ENCODE measurements around the gene LSM10. TPM values are rescaled to one million over a fixed set of nuclear protein-coding genes. Genes with fewer than 3 reads are reported as not detected.

LSM10 gene
- total and polyA plus RNA-seq, 9 of the 15 experiments (the other 6 are each of a cell fraction or from before 2014, with no cell fraction given): 13.2 to 146 (median 68.9) TPM

GRCh38 chr1:36406440-36406839, 8.7 kb upstream of the LSM10 start (continued):
- TF ChIP-seq GMEB1 (CRISPR knock-in tag; IDR thresholded peaks at IDR 0.05) (no peak), ZNF395 (CRISPR knock-in tag; IDR thresholded peaks at IDR 0.05) (no peak), ETV1 (tag; conservative IDR thresholded peaks at IDR 0.05; ENCODE audit: low read depth) (no peak; the same call in 1 of the 2 replicates), THRA (IDR thresholded peaks at IDR 0.05) (no peak), ILF3 (IDR thresholded peaks at IDR 0.05; ENCODE audit: borderline replicate concordance) (no peak), ZNF511 (CRISPR knock-in tag; IDR thresholded peaks at IDR 0.05) (no peak), TCFL5 (CRISPR knock-in tag; conservative IDR thresholded peaks at IDR 0.05) (no peak), XRCC4 (IDR thresholded peaks at IDR 0.05; ENCODE audit: extremely low read depth, insufficient read depth, insufficient read length) (no peak), KDM1A (IDR thresholded peaks at IDR 0.05) (no peak), MAFG (tag; conservative IDR thresholded peaks at IDR 0.05) (no peak), ZKSCAN8 (CRISPR knock-in tag; IDR thresholded peaks at IDR 0.05) (no peak), TCF3 (CRISPR knock-in tag; IDR thresholded peaks at IDR 0.05) (no peak), ELK3 (CRISPR knock-in tag; IDR thresholded peaks at IDR 0.05) (no peak), ZNF324 (CRISPR knock-in tag; IDR thresholded peaks at IDR 0.05) (no peak), U2AF1 (optimal IDR thresholded peaks at IDR 0.05; ENCODE audit: low read depth, low read length) (no peak), ZNF121 (CRISPR knock-in tag; conservative IDR thresholded peaks at IDR 0.05) (no peak), ZNF57 (CRISPR knock-in tag; IDR thresholded peaks at IDR 0.05) (no peak), TGIF2 (CRISPR knock-in tag; IDR thresholded peaks at IDR 0.05) (no peak), ZNF668 (CRISPR knock-in tag; IDR thresholded peaks at IDR 0.05) (no peak), PCBP1 (IDR thresholded peaks at IDR 0.05; ENCODE audit: low read depth, low read length, poor library complexity, severe bottlenecking) (no peak), HNRNPUL1 (IDR thresholded peaks at IDR 0.05; ENCODE audit: low read length) (no peak)

Data from K562 (cell line).